Left renal pelvis (tissue), 4 donors: ENCODE measurements around the gene PARP15. TPM values are rescaled to one million over a fixed set of nuclear protein-coding genes. Genes with fewer than 3 reads are reported as not detected.

Experiments used
- polyA plus RNA-seq, 4 donors: library from polyadenylated mRNA; unstranded; fragments of 120-200 nt; gene quantifications; one replicate each; pipeline ENCODE4 v1.2.1, GENCODE V29; 2013; ENCODE audit not compliant: insufficient read length in 4 of 4

The PARP15 gene
- polyA plus RNA-seq, 4 donors, result 0.24 to 1.1 (median 0.44) TPM

Other genes starting within 250 kb of the PARP15 start
- 10 to 100 TPM; 33.8 to 74.2 (median 57.3) TPM for gene MIX23, start 194.4 kb upstream of the PARP15 start, polyA plus RNA-seq
- 10 to 100 TPM; 35.4 to 79.1 (median 67.7) TPM for gene FAM162A, start 193.5 kb upstream of the PARP15 start, polyA plus RNA-seq
- 10 to 100 TPM in 1 of 4 donors, 1 to 10 TPM in 3; 7.8 to 11.7 (median 9.5) TPM for gene WDR5B, start 161.6 kb upstream of the PARP15 start, polyA plus RNA-seq
- gene KPNA1, start 62.7 kb upstream of the PARP15 start, polyA plus RNA-seq, result 10 to 100 TPM; 38.6 to 54.6 (median 48.6) TPM
- 10 to 100 TPM; 13.3 to 17.0 (median 15.5) TPM for gene PARP9, start 13.3 kb upstream of the PARP15 start, polyA plus RNA-seq
- 10 to 100 TPM; 13.9 to 15.9 (median 14.3) TPM for gene DTX3L, start 13.3 kb upstream of the PARP15 start, polyA plus RNA-seq
- 10 to 100 TPM; 14.7 to 30.9 (median 24.4) TPM for gene PARP14, start 103.2 kb downstream of the PARP15 start, polyA plus RNA-seq
- 10 to 100 TPM in 3 of 4 donors, 1 to 10 TPM in 1; 9.2 to 15.6 (median 11.6) TPM for gene HSPBAP1, start 216.2 kb downstream of the PARP15 start, polyA plus RNA-seq
- gene SLC49A4, start 217.4 kb downstream of the PARP15 start, polyA plus RNA-seq, result 10 to 100 TPM in 3 of 4 donors, 1 to 10 TPM in 1; 8.5 to 17.7 (median 14.8) TPM